Osteoblast (primary cell): ENCODE results near the gene BPIFB1. TPM values are rescaled to one million over a fixed set of nuclear protein-coding genes. Genes with fewer than 3 reads are reported as not detected.
A peak's percentile ranks its signal among the peaks of the same experiment; 100 is the strongest.

Experiments used
- DNase-seq: peaks from one replicate; pipeline ENCODE4 v3.0.0; 2011; ENCODE audit warnings: low spot score, mixed read lengths; ENCODE audit not compliant: insufficient read length; ENCODE audit errors: missing footprints
- H2AFZ ChIP-seq: 2 replicates; pipeline ENCODE4 v1.6.0; 2011; ENCODE audit warnings: mild to moderate bottlenecking, low read length
- H3K27ac ChIP-seq: 2 replicates; pipeline ENCODE4 v1.5.1; 2011; ENCODE audit warnings: mild to moderate bottlenecking, low read depth, low read length, moderate library complexity
- H3K27me3 ChIP-seq: 2 replicates; pipeline ENCODE4 v1.6.0; 2012; ENCODE audit warnings: mild to moderate bottlenecking, control low read depth, inconsistent platforms, low read length, moderate library complexity; ENCODE audit not compliant: insufficient read depth
- H3K36me3 ChIP-seq: 2 replicates; pipeline ENCODE4 v1.5.1; 2011; ENCODE audit warnings: mild to moderate bottlenecking, low read length, control low read depth, moderate library complexity; ENCODE audit not compliant: insufficient read depth
- H3K4me1 ChIP-seq: 2 replicates; pipeline ENCODE4 v1.5.1; 2011; ENCODE audit warnings: mild to moderate bottlenecking, low read length, control low read depth, moderate library complexity; ENCODE audit not compliant: insufficient read depth
- H3K4me2 ChIP-seq: 2 replicates; pipeline ENCODE4 v1.6.0; 2011; ENCODE audit warnings: mild to moderate bottlenecking, low read length; ENCODE audit not compliant: insufficient read depth
- H3K4me3 ChIP-seq: fragments of 200-600 bp; sonication (generic); 3 replicates; pipeline ENCODE4 v1.5.1; 2012; ENCODE audit warnings: mild to moderate bottlenecking, low read length, inconsistent platforms; ENCODE audit not compliant: insufficient read depth
- H3K79me2 ChIP-seq: 2 replicates; pipeline ENCODE4 v1.6.0; 2012; ENCODE audit warnings: mild to moderate bottlenecking, low read length, control low read depth, inconsistent platforms; ENCODE audit not compliant: insufficient read depth
- H3K9me3 ChIP-seq: 2 replicates; pipeline ENCODE4 v1.5.1; 2011; ENCODE audit warnings: low read depth, low read length, control low read depth
- H4K20me1 ChIP-seq: 2 replicates; pipeline ENCODE4 v1.6.0; 2012; ENCODE audit warnings: mild to moderate bottlenecking, low read length, control low read depth; ENCODE audit not compliant: insufficient read depth
- total RNA-seq: library from RNA; depleted of rRNA; stranded (reverse); fragments of >200 nt; gene quantifications from 2 replicates; pipeline ENCODE4 v1.2.3, GENCODE V29; 2012
- TF ChIP-seq, protein P1 (sequence below): IDR thresholded peaks from 2 replicates; pipeline ENCODE4 v1.5.1; 2011; ENCODE audit warnings: mild to moderate bottlenecking, low read depth, low read length, moderate library complexity; ENCODE audit errors: extremely low read depth

BPIFB1 gene
- total RNA-seq, 1 donor = not detected

DNA sequence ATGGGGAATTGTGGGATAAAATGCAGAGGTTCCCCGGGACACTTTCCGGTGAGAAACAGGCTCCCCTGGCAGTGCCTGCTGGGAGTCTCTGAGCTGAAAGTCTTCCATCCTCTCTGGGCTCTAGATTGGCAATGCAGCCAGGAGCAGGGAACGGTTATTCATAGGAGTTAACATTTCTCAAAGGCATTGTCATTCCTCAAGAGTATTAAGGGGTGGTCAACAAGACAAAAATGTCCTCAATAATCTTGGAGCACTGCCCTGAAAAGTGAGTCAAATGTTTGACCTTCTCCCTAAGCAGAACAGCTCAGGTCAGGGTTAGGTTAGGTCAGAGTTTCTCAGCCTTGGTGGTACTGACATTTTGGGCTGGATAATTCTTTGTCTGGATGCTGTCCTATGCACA lies 13.2 kb downstream of the BPIFB1 start:
- Histone ChIP-seq H3K4me2 (no peak overlapping the region), H3K27me3 (peaks cover 5% of the 10 kb centered on the region), H3K4me1 (peaks cover 8% of the 10 kb centered on the region), H4K20me1 (no peaks in the 10 kb centered on the region), H3K9me3 (no peaks in the 10 kb centered on the region), H3K27ac (no peak overlapping the region), H3K4me3 (no peak overlapping the region), H2AFZ (no peak overlapping the region), H3K36me3 (no peaks in the 10 kb centered on the region), H3K79me2 (no peaks in the 10 kb centered on the region)
- TF ChIP-seq, protein P1, sequence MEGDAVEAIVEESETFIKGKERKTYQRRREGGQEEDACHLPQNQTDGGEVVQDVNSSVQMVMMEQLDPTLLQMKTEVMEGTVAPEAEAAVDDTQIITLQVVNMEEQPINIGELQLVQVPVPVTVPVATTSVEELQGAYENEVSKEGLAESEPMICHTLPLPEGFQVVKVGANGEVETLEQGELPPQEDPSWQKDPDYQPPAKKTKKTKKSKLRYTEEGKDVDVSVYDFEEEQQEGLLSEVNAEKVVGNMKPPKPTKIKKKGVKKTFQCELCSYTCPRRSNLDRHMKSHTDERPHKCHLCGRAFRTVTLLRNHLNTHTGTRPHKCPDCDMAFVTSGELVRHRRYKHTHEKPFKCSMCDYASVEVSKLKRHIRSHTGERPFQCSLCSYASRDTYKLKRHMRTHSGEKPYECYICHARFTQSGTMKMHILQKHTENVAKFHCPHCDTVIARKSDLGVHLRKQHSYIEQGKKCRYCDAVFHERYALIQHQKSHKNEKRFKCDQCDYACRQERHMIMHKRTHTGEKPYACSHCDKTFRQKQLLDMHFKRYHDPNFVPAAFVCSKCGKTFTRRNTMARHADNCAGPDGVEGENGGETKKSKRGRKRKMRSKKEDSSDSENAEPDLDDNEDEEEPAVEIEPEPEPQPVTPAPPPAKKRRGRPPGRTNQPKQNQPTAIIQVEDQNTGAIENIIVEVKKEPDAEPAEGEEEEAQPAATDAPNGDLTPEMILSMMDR = no peak
- DNase-seq = peak; percentile 81

DNA sequence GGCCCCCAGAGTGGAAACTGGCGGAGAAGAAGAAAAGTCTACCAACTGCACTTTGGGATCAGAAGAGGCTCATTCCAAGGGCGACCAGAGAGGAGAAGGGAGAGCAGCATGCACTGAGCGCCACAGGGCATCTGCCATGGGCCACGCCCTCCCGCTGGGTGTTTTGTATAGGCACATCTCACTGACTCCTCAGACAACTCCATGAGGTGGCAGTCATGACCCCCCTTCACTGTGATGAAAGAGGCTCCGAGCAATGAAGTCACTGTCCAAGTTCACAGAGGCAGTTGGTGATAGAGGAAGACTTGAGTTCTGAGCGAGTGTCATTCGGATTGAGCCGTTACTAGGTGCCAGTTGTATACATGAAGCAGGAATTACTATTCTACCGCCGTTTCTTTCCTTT lies 15.4 kb downstream of the BPIFB1 start:
- H3K9me3 ChIP-seq = no peaks in the 10 kb centered on the region
- DNase-seq = peak; percentile 53
- TF ChIP-seq, protein P1 = no peak

DNA sequence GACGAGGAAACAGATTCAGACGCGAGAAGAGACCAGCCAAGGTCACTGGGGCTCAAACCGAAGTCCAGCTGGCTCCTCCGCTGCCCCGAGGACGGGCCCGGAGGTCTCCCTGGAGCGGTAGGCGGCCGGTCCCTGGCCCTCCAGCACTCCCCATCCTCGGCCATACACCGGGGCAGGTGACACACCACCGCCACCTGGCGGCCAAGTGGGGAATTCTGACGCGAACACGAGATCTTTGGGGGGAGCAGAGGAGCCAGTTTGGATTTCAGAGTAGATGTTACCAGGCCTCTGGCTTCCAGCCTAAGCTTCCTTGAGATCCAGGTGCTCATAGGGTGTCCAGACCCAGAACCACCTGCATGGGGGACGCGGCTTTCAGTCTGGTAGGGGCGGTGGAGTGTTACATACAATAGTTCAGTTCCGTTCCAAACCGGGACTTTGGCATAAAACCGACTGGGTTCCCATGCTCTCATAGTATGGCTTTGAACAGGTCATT lies 16.1 kb downstream of the BPIFB1 start:
- Histone ChIP-seq H3K27ac (no peak overlapping the region), H3K4me3 (peak overlapping the region; percentile 42), H4K20me1 (no peaks in the 10 kb centered on the region), H2AFZ (peak overlapping the region; percentile 51), H3K4me1 (peaks cover 8% of the 10 kb centered on the region), H3K36me3 (no peaks in the 10 kb centered on the region), H3K79me2 (no peaks in the 10 kb centered on the region), H3K27me3 (peaks cover 5% of the 10 kb centered on the region), H3K4me2 (peak overlapping the region; percentile 64), H3K9me3 (no peaks in the 10 kb centered on the region)
- TF ChIP-seq, protein P1 = peak; percentile 84
- peak; percentile 94 for DNase-seq

More for the DNA sequence above, 15.4 kb downstream of the BPIFB1 start:
- H3K27me3 ChIP-seq = peaks cover 5% of the 10 kb centered on the region
- no peak overlapping the region for H2AFZ ChIP-seq
- no peak overlapping the region for H3K4me3 ChIP-seq
- no peak overlapping the region for H3K4me2 ChIP-seq
- no peaks in the 10 kb centered on the region for H3K79me2 ChIP-seq
- H3K4me1 ChIP-seq = peaks cover 8% of the 10 kb centered on the region
- no peaks in the 10 kb centered on the region for H3K36me3 ChIP-seq
- H4K20me1 ChIP-seq = no peaks in the 10 kb centered on the region
- no peak overlapping the region for H3K27ac ChIP-seq

DNA sequence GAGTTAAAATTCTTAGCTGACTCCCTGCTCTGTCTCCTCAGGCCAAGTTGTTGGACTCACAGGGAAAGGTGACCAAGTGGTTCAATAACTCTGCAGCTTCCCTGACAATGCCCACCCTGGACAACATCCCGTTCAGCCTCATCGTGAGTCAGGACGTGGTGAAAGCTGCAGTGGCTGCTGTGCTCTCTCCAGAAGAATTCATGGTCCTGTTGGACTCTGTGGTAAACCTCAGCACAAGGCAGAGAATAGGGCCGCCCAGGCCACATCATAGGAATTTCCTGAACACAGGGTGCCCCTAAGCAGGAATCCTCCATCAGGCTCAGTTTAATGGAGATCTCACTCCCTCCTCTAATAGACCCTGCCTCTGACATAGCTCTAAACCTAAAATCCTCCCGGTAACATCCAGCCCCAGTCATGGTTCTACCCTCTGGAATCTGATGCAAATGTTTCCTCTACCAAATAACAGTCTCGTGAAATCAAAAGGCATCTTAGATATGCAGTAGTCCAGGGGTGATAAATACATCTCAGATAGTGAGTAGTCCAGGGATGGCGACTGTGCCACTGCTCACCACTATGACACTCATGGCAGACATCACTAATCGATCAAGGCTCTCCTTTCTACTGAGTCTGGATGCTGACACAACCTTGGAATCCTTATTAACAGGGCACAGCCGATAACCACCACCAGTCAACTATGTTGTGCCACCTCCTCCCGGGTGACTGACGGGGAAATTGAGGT lies 18.3 kb downstream of the BPIFB1 start:
- peak; percentile 89 for DNase-seq
- Histone ChIP-seq H2AFZ (peak overlapping the region; percentile 42), H3K36me3 (no peaks in the 10 kb centered on the region), H3K27me3 (peaks cover 5% of the 10 kb centered on the region), H3K4me3 (no peak overlapping the region), H3K9me3 (no peaks in the 10 kb centered on the region), H3K4me1 (peaks cover 3% of the 10 kb centered on the region), H3K79me2 (no peaks in the 10 kb centered on the region), H4K20me1 (no peaks in the 10 kb centered on the region), H3K4me2 (peak overlapping the region; percentile 29), H3K27ac (no peak overlapping the region)
- TF ChIP-seq, protein P1 = no peak
